ENCODE measurements around the gene ANKS1B. TPM values are rescaled to one million over a fixed set of nuclear protein-coding genes. Genes with fewer than 3 reads are reported as not detected.

The ANKS1B gene
- total and polyA plus RNA-seq, 11 donors = 0.62 to 5.8 (median 1.8) TPM

- no peak overlapping the region for H3K27ac ChIP-seq
- DNase-seq (no peak), ATAC-seq (no peak)
- peaks cover 0 to 29% (median 0%) of the 10 kb centered on the region in 12 donors for H3K9me3 ChIP-seq
- H3K27me3 ChIP-seq = no peaks in the 10 kb centered on the region
- TF ChIP-seq POLR2A (IDR thresholded peaks at IDR 0.05) (no peak), CTCF (IDR thresholded peaks at IDR 0.05) (no peak)
- no peaks in the 10 kb centered on the region for H3K36me3 ChIP-seq
- H3K4me3 ChIP-seq = no peak overlapping the region
- no peaks in the 10 kb centered on the region for H3K4me1 ChIP-seq
- intact Hi-C loops (cut with DNase I) = no loop called here
- 68 to 81% (median 78%) methylated on average over 3 of the region's 3 CpGs for whole genome bisulfite sequencing, 4 donors
Measured at GRCh38 chr12:99505805-99506204, 478.9 kb downstream of the ANKS1B start.

- Histone ChIP-seq H3K36me3 (no peaks in the 10 kb centered on the region), H3K4me3 (no peak overlapping the region), H3K27ac (no peak overlapping the region), H3K4me1 (no peaks in the 10 kb centered on the region), H3K27me3 (no peaks in the 10 kb centered on the region), H3K9me3 (peaks cover 0 to 14% (median 0%) of the 10 kb centered on the region in 12 donors)
- no peak for DNase-seq
- intact Hi-C loops (cut with DNase I) = no loop called here
- no peak for TF ChIP-seq CTCF (IDR thresholded peaks at IDR 0.05)
- no peak for TF ChIP-seq POLR2A (IDR thresholded peaks at IDR 0.05)
- ATAC-seq = no peak
- 49 to 68% (median 57%) methylated on average over 3 of the region's 3 CpGs for WGBS, 4 donors
Measured at GRCh38 chr12:99498756-99499155, 486.0 kb downstream of the ANKS1B start.

- H3K4me1 ChIP-seq = no peaks in the 10 kb centered on the region
- no peaks in the 10 kb centered on the region for H3K27me3 ChIP-seq
- H3K27ac ChIP-seq = no peak overlapping the region
- no peaks in the 10 kb centered on the region for H3K36me3 ChIP-seq
- H3K4me3 ChIP-seq = no peak overlapping the region
- ATAC-seq (no peak), DNase-seq (no peak)
- intact Hi-C loops (cut with DNase I) = no loop called here
- no peak for TF ChIP-seq CTCF (IDR thresholded peaks at IDR 0.05)
- TF ChIP-seq POLR2A (IDR thresholded peaks at IDR 0.05) = no peak
- WGBS, 4 donors = 80 to 90% (median 85%) methylated on average over 1 of the region's 1 CpG
- H3K9me3 ChIP-seq = peaks cover 0 to 13% (median 0%) of the 10 kb centered on the region in 12 donors
Measured at GRCh38 chr12:99495799-99496198, 488.9 kb downstream of the ANKS1B start.

- Histone ChIP-seq H3K36me3 (no peaks in the 10 kb centered on the region), H3K27me3 (no peaks in the 10 kb centered on the region), H3K4me1 (no peaks in the 10 kb centered on the region), H3K4me3 (no peak overlapping the region), H3K9me3 (peaks cover 0 to 9% (median 0%) of the 10 kb centered on the region in 12 donors), H3K27ac (no peak overlapping the region)
- 76 to 88% (median 84%) methylated on average over 1 of the region's 1 CpG for WGBS, 4 donors
- intact Hi-C loops (cut with DNase I) = no loop called here
- ATAC-seq (no peak), DNase-seq (no peak)
- TF ChIP-seq POLR2A (IDR thresholded peaks at IDR 0.05) (no peak), CTCF (IDR thresholded peaks at IDR 0.05) (no peak)
Measured at GRCh38 chr12:99493197-99493596, 491.5 kb downstream of the ANKS1B start.
